ENCODE measurements around the gene ANTXR1.

ANTXR1 gene

GRCh38 chr2:69291721-69292120 lies 278.7 kb downstream of the ANTXR1 start:
- DNase-seq, result no peak

GRCh38 chr2:69292256-69292655 lies 279.3 kb downstream of the ANTXR1 start:
- DNase-seq, result no peak

GRCh38 chr2:69296421-69296820 lies 283.4 kb downstream of the ANTXR1 start:
- DNase-seq, result no peak

GRCh38 chr2:69297216-69297615 lies 284.2 kb downstream of the ANTXR1 start:
- no peak for DNase-seq

- no peak for DNase-seq
Measured at GRCh38 chr2:69298261-69298660, 285.3 kb downstream of the ANTXR1 start.

GRCh38 chr2:69298862-69299261 lies 285.9 kb downstream of the ANTXR1 start:
- DNase-seq, result peak; percentile 30
